H1 (cell line): ENCODE results near the gene RCHY1.

Experiments
- BACH1 ChIP-seq: IDR thresholded peaks from 2 replicates; pipeline ENCODE4 v1.6.1; 2012; ENCODE audit warnings: low read length, improper control_type of control experiment
- KDM5A ChIP-seq: fragments of 200-600 bp; IDR thresholded peaks from 2 replicates; pipeline ENCODE4 v1.7.1; 2012; ENCODE audit warnings: mild to moderate bottlenecking, low read length, inconsistent platforms, mixed read lengths
- POLR2AphosphoS5 ChIP-seq: IDR thresholded peaks from 2 replicates; pipeline ENCODE4 v1.6.1; 2011; ENCODE audit warnings: low read depth, low read length
- RBBP5 ChIP-seq: IDR thresholded peaks from 2 replicates; pipeline ENCODE4 v1.7.1; 2012; ENCODE audit warnings: low read depth, mild to moderate bottlenecking, inconsistent platforms, low read length, moderate library complexity, borderline replicate concordance
- RFX5 ChIP-seq: IDR thresholded peaks from 2 replicates; pipeline ENCODE4 v1.6.1; 2011; ENCODE audit warnings: low read depth, low read length, improper control_type of control experiment, borderline replicate concordance
- TAF1 ChIP-seq: IDR thresholded peaks from 2 replicates; pipeline ENCODE4 v1.6.1; 2011; ENCODE audit warnings: mild to moderate bottlenecking, low read depth, low read length
- YY1 ChIP-seq: IDR thresholded peaks from 2 replicates; pipeline ENCODE4 v1.6.1; 2011; ENCODE audit warnings: low read depth, mild to moderate bottlenecking, low read length
- TF ChIP-seq, protein P1 (sequence below), 3 experiments: IDR thresholded peaks; 1 replicate in 2 of 3; 2 replicates in 1 of 3; pipeline versions ENCODE4 v1.5.1 to v1.6.1; 2011; ENCODE audit warnings: low read length in 3 of 3, mild to moderate bottlenecking in 3 of 3, inconsistent platforms in 2 of 3, low read depth in 1 of 3, moderate library complexity in 1 of 3; ENCODE audit not compliant: insufficient read depth in 1 of 3; ENCODE audit errors: control extremely low read depth in 1 of 3
- TF ChIP-seq, protein P2 (sequence below): fragments of 300-600 bp; sonication (generic); IDR thresholded peaks from 2 replicates; pipeline ENCODE4 v1.7.1; 2012; ENCODE audit warnings: low read length, moderate library complexity, mild to moderate bottlenecking, inconsistent platforms; ENCODE audit not compliant: insufficient replicate concordance
- TF ChIP-seq, protein P3 (sequence below): IDR thresholded peaks from 2 replicates; pipeline ENCODE4 v1.6.1; 2012; ENCODE audit warnings: inconsistent platforms

GRCh38 chr4:75484190-75484589, 30.0 kb downstream of the RCHY1 start:
- TF ChIP-seq, protein P1, sequence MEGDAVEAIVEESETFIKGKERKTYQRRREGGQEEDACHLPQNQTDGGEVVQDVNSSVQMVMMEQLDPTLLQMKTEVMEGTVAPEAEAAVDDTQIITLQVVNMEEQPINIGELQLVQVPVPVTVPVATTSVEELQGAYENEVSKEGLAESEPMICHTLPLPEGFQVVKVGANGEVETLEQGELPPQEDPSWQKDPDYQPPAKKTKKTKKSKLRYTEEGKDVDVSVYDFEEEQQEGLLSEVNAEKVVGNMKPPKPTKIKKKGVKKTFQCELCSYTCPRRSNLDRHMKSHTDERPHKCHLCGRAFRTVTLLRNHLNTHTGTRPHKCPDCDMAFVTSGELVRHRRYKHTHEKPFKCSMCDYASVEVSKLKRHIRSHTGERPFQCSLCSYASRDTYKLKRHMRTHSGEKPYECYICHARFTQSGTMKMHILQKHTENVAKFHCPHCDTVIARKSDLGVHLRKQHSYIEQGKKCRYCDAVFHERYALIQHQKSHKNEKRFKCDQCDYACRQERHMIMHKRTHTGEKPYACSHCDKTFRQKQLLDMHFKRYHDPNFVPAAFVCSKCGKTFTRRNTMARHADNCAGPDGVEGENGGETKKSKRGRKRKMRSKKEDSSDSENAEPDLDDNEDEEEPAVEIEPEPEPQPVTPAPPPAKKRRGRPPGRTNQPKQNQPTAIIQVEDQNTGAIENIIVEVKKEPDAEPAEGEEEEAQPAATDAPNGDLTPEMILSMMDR (IDR thresholded peaks at IDR 0.05; ENCODE audit: control extremely low read depth in 1 of 3, insufficient read depth in 1 of 3, low read depth in 1 of 3, low read length in 3 of 3), result no peak
- no peak for TF ChIP-seq YY1
- TF ChIP-seq, protein P2, sequence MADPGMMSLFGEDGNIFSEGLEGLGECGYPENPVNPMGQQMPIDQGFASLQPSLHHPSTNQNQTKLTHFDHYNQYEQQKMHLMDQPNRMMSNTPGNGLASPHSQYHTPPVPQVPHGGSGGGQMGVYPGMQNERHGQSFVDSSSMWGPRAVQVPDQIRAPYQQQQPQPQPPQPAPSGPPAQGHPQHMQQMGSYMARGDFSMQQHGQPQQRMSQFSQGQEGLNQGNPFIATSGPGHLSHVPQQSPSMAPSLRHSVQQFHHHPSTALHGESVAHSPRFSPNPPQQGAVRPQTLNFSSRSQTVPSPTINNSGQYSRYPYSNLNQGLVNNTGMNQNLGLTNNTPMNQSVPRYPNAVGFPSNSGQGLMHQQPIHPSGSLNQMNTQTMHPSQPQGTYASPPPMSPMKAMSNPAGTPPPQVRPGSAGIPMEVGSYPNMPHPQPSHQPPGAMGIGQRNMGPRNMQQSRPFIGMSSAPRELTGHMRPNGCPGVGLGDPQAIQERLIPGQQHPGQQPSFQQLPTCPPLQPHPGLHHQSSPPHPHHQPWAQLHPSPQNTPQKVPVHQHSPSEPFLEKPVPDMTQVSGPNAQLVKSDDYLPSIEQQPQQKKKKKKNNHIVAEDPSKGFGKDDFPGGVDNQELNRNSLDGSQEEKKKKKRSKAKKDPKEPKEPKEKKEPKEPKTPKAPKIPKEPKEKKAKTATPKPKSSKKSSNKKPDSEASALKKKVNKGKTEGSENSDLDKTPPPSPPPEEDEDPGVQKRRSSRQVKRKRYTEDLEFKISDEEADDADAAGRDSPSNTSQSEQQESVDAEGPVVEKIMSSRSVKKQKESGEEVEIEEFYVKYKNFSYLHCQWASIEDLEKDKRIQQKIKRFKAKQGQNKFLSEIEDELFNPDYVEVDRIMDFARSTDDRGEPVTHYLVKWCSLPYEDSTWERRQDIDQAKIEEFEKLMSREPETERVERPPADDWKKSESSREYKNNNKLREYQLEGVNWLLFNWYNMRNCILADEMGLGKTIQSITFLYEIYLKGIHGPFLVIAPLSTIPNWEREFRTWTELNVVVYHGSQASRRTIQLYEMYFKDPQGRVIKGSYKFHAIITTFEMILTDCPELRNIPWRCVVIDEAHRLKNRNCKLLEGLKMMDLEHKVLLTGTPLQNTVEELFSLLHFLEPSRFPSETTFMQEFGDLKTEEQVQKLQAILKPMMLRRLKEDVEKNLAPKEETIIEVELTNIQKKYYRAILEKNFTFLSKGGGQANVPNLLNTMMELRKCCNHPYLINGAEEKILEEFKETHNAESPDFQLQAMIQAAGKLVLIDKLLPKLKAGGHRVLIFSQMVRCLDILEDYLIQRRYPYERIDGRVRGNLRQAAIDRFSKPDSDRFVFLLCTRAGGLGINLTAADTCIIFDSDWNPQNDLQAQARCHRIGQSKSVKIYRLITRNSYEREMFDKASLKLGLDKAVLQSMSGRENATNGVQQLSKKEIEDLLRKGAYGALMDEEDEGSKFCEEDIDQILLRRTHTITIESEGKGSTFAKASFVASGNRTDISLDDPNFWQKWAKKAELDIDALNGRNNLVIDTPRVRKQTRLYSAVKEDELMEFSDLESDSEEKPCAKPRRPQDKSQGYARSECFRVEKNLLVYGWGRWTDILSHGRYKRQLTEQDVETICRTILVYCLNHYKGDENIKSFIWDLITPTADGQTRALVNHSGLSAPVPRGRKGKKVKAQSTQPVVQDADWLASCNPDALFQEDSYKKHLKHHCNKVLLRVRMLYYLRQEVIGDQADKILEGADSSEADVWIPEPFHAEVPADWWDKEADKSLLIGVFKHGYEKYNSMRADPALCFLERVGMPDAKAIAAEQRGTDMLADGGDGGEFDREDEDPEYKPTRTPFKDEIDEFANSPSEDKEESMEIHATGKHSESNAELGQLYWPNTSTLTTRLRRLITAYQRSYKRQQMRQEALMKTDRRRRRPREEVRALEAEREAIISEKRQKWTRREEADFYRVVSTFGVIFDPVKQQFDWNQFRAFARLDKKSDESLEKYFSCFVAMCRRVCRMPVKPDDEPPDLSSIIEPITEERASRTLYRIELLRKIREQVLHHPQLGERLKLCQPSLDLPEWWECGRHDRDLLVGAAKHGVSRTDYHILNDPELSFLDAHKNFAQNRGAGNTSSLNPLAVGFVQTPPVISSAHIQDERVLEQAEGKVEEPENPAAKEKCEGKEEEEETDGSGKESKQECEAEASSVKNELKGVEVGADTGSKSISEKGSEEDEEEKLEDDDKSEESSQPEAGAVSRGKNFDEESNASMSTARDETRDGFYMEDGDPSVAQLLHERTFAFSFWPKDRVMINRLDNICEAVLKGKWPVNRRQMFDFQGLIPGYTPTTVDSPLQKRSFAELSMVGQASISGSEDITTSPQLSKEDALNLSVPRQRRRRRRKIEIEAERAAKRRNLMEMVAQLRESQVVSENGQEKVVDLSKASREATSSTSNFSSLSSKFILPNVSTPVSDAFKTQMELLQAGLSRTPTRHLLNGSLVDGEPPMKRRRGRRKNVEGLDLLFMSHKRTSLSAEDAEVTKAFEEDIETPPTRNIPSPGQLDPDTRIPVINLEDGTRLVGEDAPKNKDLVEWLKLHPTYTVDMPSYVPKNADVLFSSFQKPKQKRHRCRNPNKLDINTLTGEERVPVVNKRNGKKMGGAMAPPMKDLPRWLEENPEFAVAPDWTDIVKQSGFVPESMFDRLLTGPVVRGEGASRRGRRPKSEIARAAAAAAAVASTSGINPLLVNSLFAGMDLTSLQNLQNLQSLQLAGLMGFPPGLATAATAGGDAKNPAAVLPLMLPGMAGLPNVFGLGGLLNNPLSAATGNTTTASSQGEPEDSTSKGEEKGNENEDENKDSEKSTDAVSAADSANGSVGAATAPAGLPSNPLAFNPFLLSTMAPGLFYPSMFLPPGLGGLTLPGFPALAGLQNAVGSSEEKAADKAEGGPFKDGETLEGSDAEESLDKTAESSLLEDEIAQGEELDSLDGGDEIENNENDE, result no peak
- no peak for TF ChIP-seq POLR2AphosphoS5
- TF ChIP-seq RBBP5, result no peak
- TF ChIP-seq, protein P3, sequence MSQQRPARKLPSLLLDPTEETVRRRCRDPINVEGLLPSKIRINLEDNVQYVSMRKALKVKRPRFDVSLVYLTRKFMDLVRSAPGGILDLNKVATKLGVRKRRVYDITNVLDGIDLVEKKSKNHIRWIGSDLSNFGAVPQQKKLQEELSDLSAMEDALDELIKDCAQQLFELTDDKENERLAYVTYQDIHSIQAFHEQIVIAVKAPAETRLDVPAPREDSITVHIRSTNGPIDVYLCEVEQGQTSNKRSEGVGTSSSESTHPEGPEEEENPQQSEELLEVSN, result no peak
- no peak for TF ChIP-seq TAF1
- no peak for TF ChIP-seq RFX5
- TF ChIP-seq KDM5A, result no peak
- TF ChIP-seq BACH1, result no peak
